Body of pancreas (tissue), 4 donors: ENCODE data around the gene GRAMD4.

Source experiments
- CTCF ChIP-seq, 7 experiments: fragments of 450-650 bp in 4 of 7; fragments of 200-600 bp in 3 of 7; sonication (generic) in 3 of 7; IDR thresholded peaks; one replicate each; pipeline ENCODE4 v1.5.1; 2016 to 2019; ENCODE audit warnings: antibody characterized with exemption in 7 of 7
- POLR2A ChIP-seq, 3 donors: fragments of 450-650 bp; IDR thresholded peaks; one replicate each; pipeline ENCODE4 v1.6.1; 2016; ENCODE audit warnings: antibody characterized with exemption in 3 of 3, mild to moderate bottlenecking in 2 of 3

GRCh38 chr22:46640293-46641055, 20.3 kb downstream of the GRAMD4 start:
- TF ChIP-seq CTCF (IDR thresholded peaks at IDR 0.05) (no peak), POLR2A (IDR thresholded peaks at IDR 0.05) (no peak)
